PC-3 (cell line): ENCODE data around the gene PLEKHA5. TPM values are rescaled to one million over a fixed set of nuclear protein-coding genes. Genes with fewer than 3 reads are reported as not detected.
A peak's percentile ranks its signal among the peaks of the same experiment; 100 is the strongest.

Experiments
- ATAC-seq: fragments of 200-7000 bp; cut with Tn5 transposase; 2 replicates; pipeline ENCODE4 v1.9.1; 2020; ENCODE audit warnings: mild to moderate bottlenecking, moderate library complexity
- BruUV-seq: library from RNA; stranded (reverse); fragments of 400-500 nt; replicated peaks from 2 replicates; lab custom pipeline; 2021; lab: Mats Ljungman, UMichigan
- CTCF ChIA-PET: fragments of 300-600 bp; sonication (Branson Sonifier 250); formaldehyde crosslinking; loops from one replicate; lab custom pipeline; 2022; ENCODE audit warnings: antibody characterized with exemption; lab: Charles Lee
- POLR2A ChIA-PET: fragments of 300-600 bp; sonication (Branson Sonifier 250); formaldehyde crosslinking; loops from one replicate; lab custom pipeline; 2022; ENCODE audit warnings: antibody characterized with exemption; ENCODE audit not compliant: unreplicated experiment; lab: Charles Lee
- DNase-seq: peaks from one replicate; pipeline ENCODE4 v3.0.0-alpha.2; 2015
- H2AFZ ChIP-seq: fragments of 300-600 bp; sonication (generic); 2 replicates; pipeline ENCODE4 v1.6.0; 2016; ENCODE audit warnings: antibody characterized with exemption, low read length
- H3F3A ChIP-seq: fragments of 300-600 bp; sonication (generic); one replicate; pipeline ENCODE4 v1.6.0; 2017; ENCODE audit warnings: antibody characterized with exemption, low read length, control low read depth, mild to moderate bottlenecking; ENCODE audit not compliant: unreplicated experiment
- H3K27ac ChIP-seq: fragments of 300-600 bp; sonication (generic); 2 replicates; pipeline ENCODE4 v1.5.1; 2016; ENCODE audit warnings: mild to moderate bottlenecking, low read length
- H3K27me3 ChIP-seq: fragments of 300-600 bp; sonication (generic); 2 replicates; pipeline ENCODE4 v1.6.1; 2016; ENCODE audit warnings: low read length, mixed read lengths
- H3K36me3 ChIP-seq: fragments of 300-600 bp; sonication (generic); 2 replicates; pipeline ENCODE4 v1.6.1; 2016; ENCODE audit warnings: low read depth, mixed run types, low read length, mixed read lengths
- H3K4me1 ChIP-seq: fragments of 300-600 bp; sonication (generic); 2 replicates; pipeline ENCODE4 v1.5.1; 2016; ENCODE audit warnings: low read length; ENCODE audit not compliant: insufficient read depth
- H3K4me2 ChIP-seq: fragments of 300-600 bp; sonication (generic); 2 replicates; pipeline ENCODE4 v1.6.0; 2016; ENCODE audit warnings: low read length
- H3K4me3 ChIP-seq: fragments of 300-600 bp; sonication (generic); 2 replicates; pipeline ENCODE4 v1.5.1; 2016; ENCODE audit warnings: mild to moderate bottlenecking, low read length, mixed read lengths
- H3K79me2 ChIP-seq: fragments of 300-600 bp; sonication (generic); 2 replicates; pipeline ENCODE4 v1.6.1; 2017; ENCODE audit warnings: low read length, mixed read lengths
- H3K9ac ChIP-seq: fragments of 300-600 bp; sonication (generic); 2 replicates; pipeline ENCODE4 v1.6.0; 2016; ENCODE audit warnings: mild to moderate bottlenecking, low read length
- H3K9me2 ChIP-seq: fragments of 300-600 bp; sonication (generic); replicated peaks from 2 replicates; pipeline ENCODE4 v1.6.1; 2016; ENCODE audit warnings: mixed run types, low read length, mixed read lengths
- H3K9me3 ChIP-seq: fragments of 300-600 bp; sonication (generic); 2 replicates; pipeline ENCODE4 v1.6.1; 2016; ENCODE audit warnings: low read length, mixed read lengths
- H4K20me1 ChIP-seq: fragments of 300-600 bp; sonication (generic); 2 replicates; pipeline ENCODE4 v1.6.1; 2016; ENCODE audit warnings: low read length, mixed read lengths
- CTCF ChIP-seq: fragments of 300-600 bp; sonication (generic); conservative IDR thresholded peaks from 2 replicates; pipeline ENCODE4 v1.5.1; 2017; ENCODE audit warnings: antibody characterized with exemption, low read depth, mild to moderate bottlenecking, low read length
- EZH2 ChIP-seq: fragments of 300-600 bp; sonication (generic); IDR thresholded peaks from one replicate; pipeline ENCODE4 v1.6.1; 2017; ENCODE audit warnings: antibody characterized with exemption, mild to moderate bottlenecking, low read length; ENCODE audit not compliant: unreplicated experiment
- EZH2phosphoT487 ChIP-seq: fragments of 300-600 bp; sonication (generic); IDR thresholded peaks from 2 replicates; pipeline ENCODE4 v1.6.1; 2018; ENCODE audit warnings: mild to moderate bottlenecking, antibody characterized with exemption, low read length, borderline replicate concordance
- intact Hi-C: fragments of 100-400 bp; cut with micrococcal nuclease; formaldehyde crosslinking; loops from 2 replicates; pipeline ENCODE4 v1.9.0; 2023
- total RNA-seq: library from RNA; depleted of rRNA; stranded (reverse); fragments of >200 nt; gene quantifications from 2 replicates; pipeline ENCODE4 v1.2.3, GENCODE V29; 2014

PLEKHA5 gene
- total RNA-seq, 1 experiment from 2014 or later = 16.7 TPM

GRCh38 chr12:19382111-19382526 lies 252.6 kb downstream of the PLEKHA5 start:
- Histone ChIP-seq H3K79me2 (no peaks in the 10 kb centered on the region), H2AFZ (no peak overlapping the region), H3K36me3 (no peaks in the 10 kb centered on the region), H3K9me3 (no peaks in the 10 kb centered on the region), H3K4me3 (no peak overlapping the region), H3K27me3 (no peaks in the 10 kb centered on the region), H3K9ac (no peak overlapping the region), H3F3A (no peaks in the 10 kb centered on the region), H3K4me1 (peaks cover 11% of the 10 kb centered on the region), H3K27ac (peak overlapping the region; percentile 54), H4K20me1 (no peaks in the 10 kb centered on the region), H3K9me2 (no peaks in the 10 kb centered on the region), H3K4me2 (no peak overlapping the region)
- ATAC-seq (peak; percentile 84), DNase-seq (peak; percentile 66)
- ChIA-PET CTCF (no interaction called here), POLR2A (no interaction called here)
- intact Hi-C loops = no loop called here
- TF ChIP-seq CTCF = no peak
- TF ChIP-seq EZH2phosphoT487 = no peak
- TF ChIP-seq EZH2 = no peak
- no TSS peak for BruUV-seq

DNA sequence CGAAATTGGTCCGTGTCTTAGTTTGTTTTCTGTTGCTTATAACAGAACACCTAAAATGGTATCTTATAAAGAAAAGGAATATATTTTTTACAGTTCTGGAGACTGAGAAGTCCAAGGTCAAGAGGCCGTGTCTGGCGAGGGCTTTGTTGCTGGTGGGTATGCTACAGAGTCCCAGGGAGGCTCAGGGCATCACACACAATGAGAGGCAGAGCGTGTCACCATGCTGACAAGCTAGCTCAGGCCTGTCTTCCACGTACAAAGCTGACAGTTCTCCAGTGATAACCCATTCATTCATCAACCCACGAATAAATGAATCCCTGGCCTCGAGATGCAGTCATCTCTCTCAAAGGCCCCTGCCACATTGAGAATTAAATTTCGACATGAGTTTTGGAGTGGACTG lies 253.0 kb downstream of the PLEKHA5 start:
- ATAC-seq = no peak

More for the DNA sequence above, 253.0 kb downstream of the PLEKHA5 start:
- Histone ChIP-seq H3K36me3 (no peaks in the 10 kb centered on the region), H3K27me3 (no peaks in the 10 kb centered on the region), H3K4me3 (no peak overlapping the region), H3K9me3 (no peaks in the 10 kb centered on the region), H2AFZ (no peak overlapping the region), H3F3A (no peaks in the 10 kb centered on the region), H3K9ac (no peak overlapping the region), H3K9me2 (no peaks in the 10 kb centered on the region), H3K4me2 (no peak overlapping the region), H3K27ac (peak overlapping the region; percentile 54), H3K79me2 (no peaks in the 10 kb centered on the region), H3K4me1 (peaks cover 11% of the 10 kb centered on the region), H4K20me1 (no peaks in the 10 kb centered on the region)
- TF ChIP-seq EZH2 = no peak
- no peak for TF ChIP-seq CTCF
- TF ChIP-seq EZH2phosphoT487 = no peak
- POLR2A ChIA-PET = no interaction called here
- intact Hi-C loops = no loop called here
- CTCF ChIA-PET = no interaction called here
- DNase-seq = no peak
- BruUV-seq = no TSS peak
